Measurements from ENCODE around the gene DYSF.

DYSF gene

GRCh38 chr2:71713581-71714580 lies 260.5 kb downstream of the DYSF start:
- CTCF ChIA-PET = interaction anchor here (0.5 kb wide), 1 partner anchor 53 kb away, joined by 3 read pairs; no protein-coding TSS in a partner anchor
- TF ChIP-seq ZNF211 (tag by site-specific recombination; IDR thresholded peaks at IDR 0.05; ENCODE audit: low read depth) = no peak
- TF ChIP-seq ZNF529 (tag by site-specific recombination; IDR thresholded peaks at IDR 0.05; ENCODE audit: insufficient replicate concordance) = no peak
- no peak for TF ChIP-seq PRDM6 (tag by site-specific recombination; IDR thresholded peaks at IDR 0.05)
- no peak for TF ChIP-seq WT1 (tag by site-specific recombination; IDR thresholded peaks at IDR 0.05)
- no peak for TF ChIP-seq ZNF335 (tag by site-specific recombination; conservative IDR thresholded peaks at IDR 0.05)
- no peak for TF ChIP-seq PATZ1 (tag by site-specific recombination; IDR thresholded peaks at IDR 0.05)
- no peak for TF ChIP-seq ZNF341 (tag by site-specific recombination; IDR thresholded peaks at IDR 0.05; ENCODE audit: low read depth)
- no peak for TF ChIP-seq BCL11A (tag by site-specific recombination; IDR thresholded peaks at IDR 0.05; ENCODE audit: low read depth)
- TF ChIP-seq ZNF157 (tag by site-specific recombination; IDR thresholded peaks at IDR 0.05) = no peak
- no peak for TF ChIP-seq ZNF785 (tag by site-specific recombination; IDR thresholded peaks at IDR 0.05)
- TF ChIP-seq ZNF585B (tag by site-specific recombination; IDR thresholded peaks at IDR 0.05) = no peak
- no peak for TF ChIP-seq PRDM10 (tag by site-specific recombination; IDR thresholded peaks at IDR 0.05)
- TF ChIP-seq MZF1 (tag by site-specific recombination; IDR thresholded peaks at IDR 0.05; ENCODE audit: borderline replicate concordance) = no peak
- Histone ChIP-seq H3K27ac (ENCODE audit: extremely low read depth, low read depth, low read length) (no peak overlapping the region), H3K4me1 (ENCODE audit: control insufficient read depth, insufficient read depth, low read length) (no peaks in the 10 kb centered on the region), H3K4me3 (ENCODE audit: low read depth, low read length) (no peak overlapping the region), H3K36me3 (ENCODE audit: control insufficient read depth in 2 of 2, insufficient read depth in 1 of 2, low read length in 2 of 2) (no peaks in the 10 kb centered on the region), H3K9me3 (ENCODE audit: control insufficient read depth, insufficient read depth, low read depth, low read length) (no peaks in the 10 kb centered on the region)
- POLR2A ChIA-PET = no interaction called here

GRCh38 chr2:71714601-71715240 lies 261.4 kb downstream of the DYSF start:
- POLR2A ChIA-PET = no interaction called here
- no peak overlapping the region for H3K27ac ChIP-seq (ENCODE audit: extremely low read depth, low read depth, low read length)
- no peaks in the 10 kb centered on the region for H3K36me3 ChIP-seq (ENCODE audit: control insufficient read depth in 2 of 2, insufficient read depth in 1 of 2, low read length in 2 of 2)
- no peaks in the 10 kb centered on the region for H3K9me3 ChIP-seq (ENCODE audit: control insufficient read depth, insufficient read depth, low read depth, low read length)
- no peaks in the 10 kb centered on the region for H3K4me1 ChIP-seq (ENCODE audit: control insufficient read depth, insufficient read depth, low read length)
- CTCF ChIA-PET = no interaction called here
- no peak overlapping the region for H3K4me3 ChIP-seq (ENCODE audit: low read depth, low read length)
- TF ChIP-seq CTCF (tag by site-specific recombination; IDR thresholded peaks at IDR 0.05) (no peak), ZBTB6 (tag by site-specific recombination; IDR thresholded peaks at IDR 0.05) (no peak), ZNF157 (tag by site-specific recombination; IDR thresholded peaks at IDR 0.05) (no peak), KLF9 (tag by site-specific recombination; IDR thresholded peaks at IDR 0.05; ENCODE audit: low read depth) (no peak), ZBTB26 (tag by site-specific recombination; optimal IDR thresholded peaks at IDR 0.05) (no peak), ZFP3 (tag by site-specific recombination; IDR thresholded peaks at IDR 0.05; ENCODE audit: low read depth) (no peak), ZBTB21 (tag by site-specific recombination; IDR thresholded peaks at IDR 0.05) (no peak), ZNF596 (tag by site-specific recombination; IDR thresholded peaks at IDR 0.05) (no peak)

Measured in HEK293 (cell line).